Kidney epithelial cell (primary cell): ENCODE data around the gene RPA1. TPM values are rescaled to one million over a fixed set of nuclear protein-coding genes. Genes with fewer than 3 reads are reported as not detected.

ENCODE experiments used
- DNase-seq: peaks from one replicate; pipeline ENCODE4 v3.0.0-alpha.2; 2010; ENCODE audit warnings: low read depth
- H3K27me3 ChIP-seq: 2 replicates; pipeline ENCODE4 v1.6.0; 2011; ENCODE audit warnings: low read length; ENCODE audit not compliant: control insufficient read depth, insufficient read depth
- H3K36me3 ChIP-seq: 2 replicates; pipeline ENCODE4 v1.5.1; 2011; ENCODE audit warnings: low read length; ENCODE audit not compliant: control insufficient read depth, insufficient read depth
- H3K4me3 ChIP-seq: 2 replicates; pipeline ENCODE4 v1.5.1; 2011; ENCODE audit warnings: low read depth, mild to moderate bottlenecking, control low read depth, low read length
- CTCF ChIP-seq: IDR thresholded peaks from 2 replicates; pipeline ENCODE4 v1.5.1; 2011; ENCODE audit warnings: mild to moderate bottlenecking, moderate library complexity, low read length, control low read depth, inconsistent platforms; ENCODE audit not compliant: insufficient read depth, poor library complexity, severe bottlenecking
- total RNA-seq: library from RNA; depleted of rRNA; stranded (reverse); fragments of >200 nt; gene quantifications from 2 replicates; pipeline ENCODE4 v1.2.3, GENCODE V29; 2015

RPA1 gene
- total RNA-seq, 1 donor from 2014 or later, result 30.3 TPM

- H3K36me3 ChIP-seq, result no peaks in the 10 kb centered on the region
- H3K27me3 ChIP-seq, result peaks cover 2% of the 10 kb centered on the region
- DNase-seq, result no peak
- H3K4me3 ChIP-seq, result no peak overlapping the region
- TF ChIP-seq CTCF, result no peak
These were observed 118.7 kb downstream of the RPA1 start for GRCh38 chr17:1948517-1948825.

Other genes with a start within 250 kb of the RPA1 start
- gene SLC43A2, start 201.2 kb upstream of the RPA1 start, total RNA-seq, result 9.1 and 15.5 TPM in 2 replicates
- 34.9 and 41.0 TPM in 2 replicates for gene SCARF1, start 184.3 kb upstream of the RPA1 start, total RNA-seq
- 7.9 and 12.8 TPM in 2 replicates for gene RILP, start 180.1 kb upstream of the RPA1 start, total RNA-seq
- 185 and 220 TPM in 2 replicates for gene PRPF8, start 145.1 kb upstream of the RPA1 start, total RNA-seq
- gene TLCD2, start 119.6 kb upstream of the RPA1 start, total RNA-seq, result 1.8 and 1.9 TPM in 2 replicates
- 35.5 and 43.7 TPM in 2 replicates for gene WDR81, start 105.3 kb upstream of the RPA1 start, total RNA-seq
- gene SERPINF2, start 87.1 kb upstream of the RPA1 start, total RNA-seq, result 1.2 and 1.4 TPM in 2 replicates
- gene SERPINF1, start 67.9 kb upstream of the RPA1 start, total RNA-seq, result 12.7 and 16.1 TPM in 2 replicates
- gene SMYD4, start 103 bp upstream of the RPA1 start, total RNA-seq, result 6.7 and 7.8 TPM in 2 replicates
- gene RTN4RL1, start 195.3 kb downstream of the RPA1 start, total RNA-seq, result 0.14 TPM in 1 of 2 replicates, not detected in the other
- gene DPH1, start 200.1 kb downstream of the RPA1 start, total RNA-seq, result 24.0 and 29.5 TPM in 2 replicates
- gene OVCA2, start 212.0 kb downstream of the RPA1 start, total RNA-seq, result 88.2 and 100 TPM in 2 replicates
- 8.8 and 11.9 TPM in 2 replicates for gene HIC1, start 225.1 kb downstream of the RPA1 start, total RNA-seq